ENCODE measurements around the gene FSHB. TPM values are rescaled to one million over a fixed set of nuclear protein-coding genes. Genes with fewer than 3 reads are reported as not detected.

The FSHB gene
- total RNA-seq, 4 donors from 2014 or later = not detected

DNA sequence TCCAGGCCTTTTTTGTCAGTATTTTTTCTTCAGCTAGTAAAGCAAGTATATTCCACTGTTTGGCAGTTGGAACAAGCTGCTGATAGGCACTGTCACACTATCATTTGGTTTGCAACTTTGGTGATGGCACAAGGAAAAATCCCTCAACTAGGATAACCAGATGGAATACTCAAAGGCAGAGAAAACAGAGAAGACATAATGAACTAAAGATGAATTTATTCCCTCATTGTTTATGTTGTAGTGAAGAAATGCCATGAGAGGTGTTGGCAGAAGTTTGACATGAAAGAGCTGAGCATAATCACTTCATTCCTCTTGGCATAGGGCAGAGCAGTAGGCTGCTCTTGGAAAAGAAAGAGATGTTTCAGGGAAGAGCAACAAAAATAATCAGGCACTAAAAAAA is 39.9 kb downstream of the FSHB start:
- in situ Hi-C loops (cut with MboI; ENCODE audit: low sequenced_read_pairs in 4 of 4) (no loop called here), intact Hi-C loops (cut with DNase I; ENCODE audit: low total_unique reads) (no loop called here)
- DNase-seq (no peak), ATAC-seq (no peak)
- Histone ChIP-seq H3K27me3 (no peaks in the 10 kb centered on the region), H3K9me3 (no peaks in the 10 kb centered on the region), H3K4me3 (no peak overlapping the region), H3K36me3 (no peaks in the 10 kb centered on the region), H3K27ac (no peak overlapping the region), H3K4me1 (no peaks in the 10 kb centered on the region)
- TF ChIP-seq POLR2A (IDR thresholded peaks at IDR 0.05) = no peak
- TF ChIP-seq, protein P1, sequence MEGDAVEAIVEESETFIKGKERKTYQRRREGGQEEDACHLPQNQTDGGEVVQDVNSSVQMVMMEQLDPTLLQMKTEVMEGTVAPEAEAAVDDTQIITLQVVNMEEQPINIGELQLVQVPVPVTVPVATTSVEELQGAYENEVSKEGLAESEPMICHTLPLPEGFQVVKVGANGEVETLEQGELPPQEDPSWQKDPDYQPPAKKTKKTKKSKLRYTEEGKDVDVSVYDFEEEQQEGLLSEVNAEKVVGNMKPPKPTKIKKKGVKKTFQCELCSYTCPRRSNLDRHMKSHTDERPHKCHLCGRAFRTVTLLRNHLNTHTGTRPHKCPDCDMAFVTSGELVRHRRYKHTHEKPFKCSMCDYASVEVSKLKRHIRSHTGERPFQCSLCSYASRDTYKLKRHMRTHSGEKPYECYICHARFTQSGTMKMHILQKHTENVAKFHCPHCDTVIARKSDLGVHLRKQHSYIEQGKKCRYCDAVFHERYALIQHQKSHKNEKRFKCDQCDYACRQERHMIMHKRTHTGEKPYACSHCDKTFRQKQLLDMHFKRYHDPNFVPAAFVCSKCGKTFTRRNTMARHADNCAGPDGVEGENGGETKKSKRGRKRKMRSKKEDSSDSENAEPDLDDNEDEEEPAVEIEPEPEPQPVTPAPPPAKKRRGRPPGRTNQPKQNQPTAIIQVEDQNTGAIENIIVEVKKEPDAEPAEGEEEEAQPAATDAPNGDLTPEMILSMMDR (IDR thresholded peaks at IDR 0.05 in 4 of 5, conservative IDR thresholded peaks at IDR 0.05 in 1 of 5) = no peak

DNA sequence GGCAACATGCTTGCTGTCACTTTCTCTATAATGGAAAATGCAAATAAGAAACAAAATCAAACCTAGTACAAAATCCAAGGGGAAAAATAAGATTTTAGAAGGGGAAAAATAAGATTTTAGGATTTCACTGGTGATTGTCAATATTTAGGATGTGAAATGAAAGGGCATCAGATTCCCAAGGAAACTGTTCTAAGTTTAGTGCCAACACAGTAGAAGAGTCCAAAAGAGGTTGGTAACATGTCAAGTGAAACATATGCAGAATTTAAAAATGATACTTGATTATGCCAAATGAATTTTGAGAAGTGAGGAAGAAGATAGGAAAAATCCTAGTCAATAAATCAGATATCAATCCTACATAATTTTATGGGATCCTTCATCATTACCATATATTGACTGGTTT is 46.4 kb downstream of the FSHB start:
- no peaks in the 10 kb centered on the region for H3K4me1 ChIP-seq
- ATAC-seq (no peak), DNase-seq (no peak)
- intact Hi-C loops (cut with DNase I; ENCODE audit: low total_unique reads) (no loop called here), in situ Hi-C loops (cut with MboI; ENCODE audit: low sequenced_read_pairs in 4 of 4) (no loop called here)
- H3K36me3 ChIP-seq = no peaks in the 10 kb centered on the region
- no peak overlapping the region for H3K27ac ChIP-seq
- no peak overlapping the region for H3K4me3 ChIP-seq
- H3K9me3 ChIP-seq = no peaks in the 10 kb centered on the region
- no peaks in the 10 kb centered on the region for H3K27me3 ChIP-seq
- TF ChIP-seq, protein P1 (IDR thresholded peaks at IDR 0.05 in 4 of 5, conservative IDR thresholded peaks at IDR 0.05 in 1 of 5) = no peak
- TF ChIP-seq POLR2A (IDR thresholded peaks at IDR 0.05) = no peak

DNA sequence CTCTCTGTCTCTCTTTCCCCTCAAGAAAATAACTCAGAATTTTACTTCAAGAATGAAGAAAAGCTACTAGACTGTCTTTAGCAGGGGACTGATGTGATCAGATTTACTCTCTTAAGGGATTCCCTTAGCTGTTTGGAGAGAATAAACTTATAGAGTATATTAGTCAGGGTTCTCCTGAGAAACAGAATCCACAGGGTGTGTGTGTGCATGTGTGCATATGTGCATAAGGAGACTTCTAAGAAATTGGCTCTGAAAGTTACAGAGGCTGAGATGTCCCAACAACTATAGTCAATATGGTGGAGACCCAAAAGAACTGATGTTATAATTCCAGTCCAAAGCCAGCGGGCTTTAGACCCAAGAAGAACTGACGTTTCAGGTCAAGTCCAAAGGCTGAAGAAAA is 49.0 kb downstream of the FSHB start:
- Histone ChIP-seq H3K9me3 (no peaks in the 10 kb centered on the region), H3K27me3 (no peaks in the 10 kb centered on the region), H3K36me3 (no peaks in the 10 kb centered on the region), H3K4me3 (no peak overlapping the region), H3K4me1 (no peaks in the 10 kb centered on the region), H3K27ac (no peak overlapping the region)
- in situ Hi-C loops (cut with MboI; ENCODE audit: low sequenced_read_pairs in 4 of 4) = no loop called here
- no peak for TF ChIP-seq POLR2A (IDR thresholded peaks at IDR 0.05)
- TF ChIP-seq, protein P1 (IDR thresholded peaks at IDR 0.05 in 4 of 5, conservative IDR thresholded peaks at IDR 0.05 in 1 of 5) = no peak
- ATAC-seq (no peak), DNase-seq (no peak)
- intact Hi-C loops (cut with DNase I; ENCODE audit: low total_unique reads) = no loop called here

DNA sequence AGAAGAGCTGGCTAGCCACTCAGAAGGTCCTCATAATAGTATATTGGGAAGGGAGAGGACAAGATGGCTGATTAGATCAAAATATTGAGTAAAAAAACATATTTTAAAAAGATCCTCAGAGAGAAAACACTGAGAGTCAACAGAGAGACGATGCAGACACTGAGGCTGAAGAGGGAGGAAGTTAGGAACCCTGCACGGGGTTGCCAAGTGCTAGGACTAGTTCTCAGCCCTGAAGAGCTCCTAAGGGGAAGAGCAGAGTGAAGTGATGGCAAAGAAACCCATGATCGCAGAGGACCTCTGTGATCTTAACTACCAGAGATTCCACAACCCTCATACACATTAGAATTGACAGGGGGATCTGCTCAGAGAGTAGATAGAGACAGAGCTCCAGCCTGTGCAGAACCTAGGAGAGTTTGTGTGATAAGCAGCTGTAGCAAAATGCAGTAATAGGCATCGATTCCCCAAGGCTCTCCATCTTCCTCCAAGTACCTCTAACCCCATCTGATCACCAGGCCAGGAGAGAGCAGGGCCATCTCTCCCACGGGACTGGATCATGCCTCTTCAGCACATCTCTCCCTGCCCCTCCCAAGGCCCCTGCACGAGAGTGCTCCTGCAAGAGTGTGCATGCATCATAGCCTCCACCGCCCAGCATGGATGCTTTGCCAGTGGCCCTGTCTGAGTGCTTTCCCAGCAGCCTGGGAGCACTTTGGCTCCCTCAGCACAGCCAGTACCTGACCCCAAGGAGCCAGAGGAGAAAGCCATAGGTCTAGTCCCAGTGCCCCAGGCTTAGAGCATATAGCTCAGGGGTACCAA is 50.9 kb downstream of the FSHB start:
- no peak for TF ChIP-seq POLR2A (IDR thresholded peaks at IDR 0.05)
- TF ChIP-seq, protein P1 (IDR thresholded peaks at IDR 0.05 in 4 of 5, conservative IDR thresholded peaks at IDR 0.05 in 1 of 5) = no peak
- ATAC-seq (no peak), DNase-seq (no peak)
- H3K27me3 ChIP-seq = no peaks in the 10 kb centered on the region
- H3K4me1 ChIP-seq = no peaks in the 10 kb centered on the region
- no peaks in the 10 kb centered on the region for H3K9me3 ChIP-seq
- H3K4me3 ChIP-seq = no peak overlapping the region
- H3K27ac ChIP-seq = no peak overlapping the region
- H3K36me3 ChIP-seq = no peaks in the 10 kb centered on the region
- in situ Hi-C loops (cut with MboI; ENCODE audit: low sequenced_read_pairs in 4 of 4) (no loop called here), intact Hi-C loops (cut with DNase I; ENCODE audit: low total_unique reads) (no loop called here)

DNA sequence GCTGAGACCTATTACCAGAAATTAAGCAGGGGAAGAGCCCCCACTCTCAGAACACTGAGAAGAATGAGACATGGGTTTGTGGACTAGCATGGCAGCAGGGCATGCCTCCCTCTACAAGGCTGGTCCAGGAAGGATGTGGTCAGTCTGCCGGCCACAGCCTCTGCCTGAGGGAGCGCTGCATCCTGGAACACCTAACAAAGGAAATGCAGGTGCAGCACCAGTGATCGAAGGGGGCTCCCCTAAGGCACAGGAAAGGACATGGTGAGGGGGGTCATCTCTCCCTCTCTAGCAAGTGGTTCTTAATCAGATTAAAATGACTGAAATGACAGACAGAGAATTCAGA is 51.4 kb downstream of the FSHB start:
- intact Hi-C loops (cut with DNase I; ENCODE audit: low total_unique reads) = no loop called here

More for the DNA sequence above, 51.4 kb downstream of the FSHB start:
- Histone ChIP-seq H3K36me3 (no peaks in the 10 kb centered on the region), H3K4me3 (no peak overlapping the region), H3K27me3 (no peaks in the 10 kb centered on the region), H3K4me1 (no peaks in the 10 kb centered on the region), H3K27ac (no peak overlapping the region), H3K9me3 (no peaks in the 10 kb centered on the region)
- TF ChIP-seq, protein P1 (IDR thresholded peaks at IDR 0.05 in 4 of 5, conservative IDR thresholded peaks at IDR 0.05 in 1 of 5) = no peak
- no peak for TF ChIP-seq POLR2A (IDR thresholded peaks at IDR 0.05)
- ATAC-seq (no peak), DNase-seq (no peak)
- in situ Hi-C loops (cut with MboI; ENCODE audit: low sequenced_read_pairs in 4 of 4) = no loop called here

Measured in gastrocnemius medialis (tissue), 4 donors.